Endothelial cell (in vitro differentiated cells): ENCODE data around the gene MRPS26. TPM values are rescaled to one million over a fixed set of nuclear protein-coding genes. Genes with fewer than 3 reads are reported as not detected.
"Not testable (repeated sequence)": the region's sequence is repeated elsewhere in the genome, so short reads cannot be mapped to it uniquely, and the experiment has no call there.

Experiments
- DNase-seq: peaks from one replicate; pipeline ENCODE4 v3.0.0; 2021; ENCODE audit warnings: low spot score
- H3K27ac Mint-ChIP-seq: one replicate; pipeline ENCODE4 v1.8.0; 2021; ENCODE audit warnings: mixed read lengths, inconsistent platforms; ENCODE audit not compliant: unreplicated experiment
- H3K27me3 Mint-ChIP-seq: one replicate; pipeline ENCODE4 v1.8.0; 2021; ENCODE audit warnings: mild to moderate bottlenecking, moderate library complexity, mixed read lengths, inconsistent platforms; ENCODE audit not compliant: unreplicated experiment
- H3K36me3 Mint-ChIP-seq: one replicate; pipeline ENCODE4 v1.8.0; 2021; ENCODE audit warnings: mild to moderate bottlenecking, low read depth, mixed read lengths, inconsistent platforms; ENCODE audit not compliant: unreplicated experiment
- H3K4me1 Mint-ChIP-seq: one replicate; pipeline ENCODE4 v1.8.0; 2021; ENCODE audit warnings: mild to moderate bottlenecking, mixed read lengths, inconsistent platforms; ENCODE audit not compliant: unreplicated experiment
- H3K4me3 Mint-ChIP-seq: one replicate; pipeline ENCODE4 v1.8.0; 2021; ENCODE audit warnings: mild to moderate bottlenecking, mixed read lengths, inconsistent platforms; ENCODE audit not compliant: unreplicated experiment
- H3K9me3 Mint-ChIP-seq: one replicate; pipeline ENCODE4 v1.8.0; 2021; ENCODE audit warnings: mixed read lengths, inconsistent platforms; ENCODE audit not compliant: unreplicated experiment
- CTCF ChIP-seq: fragments of 200-600 bp; sonication (generic); IDR thresholded peaks from one replicate; pipeline ENCODE4 v1.5.0; 2021; ENCODE audit warnings: antibody characterized with exemption; ENCODE audit not compliant: unreplicated experiment
- total RNA-seq: library from RNA; stranded (reverse); fragmentation: NEBNext Ultra II Directional; extraction: Animal tissue kit (Norgen Biotek cat#: 25700); gene quantifications from one replicate; pipeline ENCODE4 v1.2.1, GENCODE V29; 2021; ENCODE audit not compliant: unreplicated experiment

Gene MRPS26
- total RNA-seq, 1 donor from 2014 or later = 28.9 TPM

- no peak for TF ChIP-seq CTCF
- peak overlapping the region; percentile 1 for H3K4me3 Mint-ChIP-seq
- no peaks in the 10 kb centered on the region for H3K9me3 Mint-ChIP-seq
- peaks cover 4% of the 10 kb centered on the region for H3K27me3 Mint-ChIP-seq
- no peak for DNase-seq
- no peaks in the 10 kb centered on the region for H3K4me1 Mint-ChIP-seq
- no peak overlapping the region for H3K27ac Mint-ChIP-seq
- H3K36me3 Mint-ChIP-seq = peaks cover 42% of the 10 kb centered on the region
These were observed 24.5 kb upstream of the MRPS26 start for GRCh38 chr20:3021327-3021726.

GRCh38 chr20:3021777-3022176 lies 24.1 kb upstream of the MRPS26 start:
- Mint-ChIP-seq H3K27ac (no peak overlapping the region), H3K4me1 (no peaks in the 10 kb centered on the region), H3K36me3 (peaks cover 42% of the 10 kb centered on the region), H3K27me3 (peaks cover 4% of the 10 kb centered on the region), H3K4me3 (peak overlapping the region; percentile 22), H3K9me3 (no peaks in the 10 kb centered on the region)
- DNase-seq = no peak
- no peak for TF ChIP-seq CTCF

- not testable (repeated sequence) for DNase-seq, H3K27me3 Mint-ChIP-seq, H3K27ac Mint-ChIP-seq, H3K4me3 Mint-ChIP-seq, H3K9me3 Mint-ChIP-seq, H3K4me1 Mint-ChIP-seq
- peaks cover 39% of the 10 kb centered on the region for H3K36me3 Mint-ChIP-seq
These were observed 23.0 kb upstream of the MRPS26 start for GRCh38 chr20:3022559-3023490.

GRCh38 chr20:3027987-3028386 lies 17.9 kb upstream of the MRPS26 start:
- Mint-ChIP-seq H3K4me1 (no peaks in the 10 kb centered on the region), H3K27ac (no peak overlapping the region), H3K27me3 (peaks cover 3% of the 10 kb centered on the region), H3K4me3 (no peak overlapping the region), H3K9me3 (no peaks in the 10 kb centered on the region), H3K36me3 (peaks cover 32% of the 10 kb centered on the region)
- no peak for DNase-seq
- no peak for TF ChIP-seq CTCF

GRCh38 chr20:3031524-3032147 lies 14.2 kb upstream of the MRPS26 start:
- Mint-ChIP-seq H3K9me3 (no peaks in the 10 kb centered on the region), H3K36me3 (peaks cover 38% of the 10 kb centered on the region)
- TF ChIP-seq CTCF = no peak

More at GRCh38 chr20:3031524-3032147, 14.2 kb upstream of the MRPS26 start:
- no peak overlapping the region for H3K27ac Mint-ChIP-seq
- H3K27me3 Mint-ChIP-seq = peaks cover 4% of the 10 kb centered on the region
- H3K4me3 Mint-ChIP-seq = no peak overlapping the region
- DNase-seq = no peak
- no peaks in the 10 kb centered on the region for H3K4me1 Mint-ChIP-seq
